Fibroblast of lung (primary cell): ENCODE results near the gene NCSTN.

Source experiments
- EZH2 ChIP-seq: IDR thresholded peaks from 2 replicates; pipeline ENCODE4 v1.5.1; 2012; ENCODE audit warnings: low read length, control low read depth, mild to moderate bottlenecking; ENCODE audit errors: missing control alignments
- TF ChIP-seq, protein P1 (sequence below), 2 donors: IDR thresholded peaks in 1 of 2; conservative IDR thresholded peaks in 1 of 2; 1 replicate in 1 of 2; 2 replicates in 1 of 2; pipeline ENCODE4 v1.5.1; 2011 to 2012; ENCODE audit warnings: low read length in 2 of 2, control low read depth in 1 of 2, inconsistent platforms in 1 of 2, low read depth in 1 of 2, mild to moderate bottlenecking in 1 of 2

DNA sequence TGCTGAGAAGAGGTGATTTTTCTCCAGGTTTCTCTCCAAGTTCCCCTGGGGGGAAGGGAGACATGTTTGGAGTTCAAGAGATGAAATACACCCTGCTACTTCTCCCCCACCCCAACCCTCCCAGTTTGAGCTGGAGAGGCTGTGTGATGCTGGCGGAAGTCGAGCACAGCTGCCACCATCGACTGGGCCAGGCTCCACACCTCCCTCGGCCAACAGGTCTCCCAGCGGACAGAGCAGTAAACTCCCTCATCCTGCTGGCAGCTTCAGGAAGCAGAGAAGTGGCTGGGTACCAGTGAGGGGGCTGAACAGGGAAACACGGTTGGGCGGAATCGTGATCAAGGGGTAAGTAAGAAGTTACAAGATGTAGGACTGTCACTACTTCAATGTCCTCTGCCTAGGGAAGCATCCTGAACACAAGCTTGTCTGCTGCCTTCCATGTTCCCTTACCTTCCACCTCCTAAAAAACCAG is 17.1 kb downstream of the NCSTN start:
- TF ChIP-seq, protein P1, sequence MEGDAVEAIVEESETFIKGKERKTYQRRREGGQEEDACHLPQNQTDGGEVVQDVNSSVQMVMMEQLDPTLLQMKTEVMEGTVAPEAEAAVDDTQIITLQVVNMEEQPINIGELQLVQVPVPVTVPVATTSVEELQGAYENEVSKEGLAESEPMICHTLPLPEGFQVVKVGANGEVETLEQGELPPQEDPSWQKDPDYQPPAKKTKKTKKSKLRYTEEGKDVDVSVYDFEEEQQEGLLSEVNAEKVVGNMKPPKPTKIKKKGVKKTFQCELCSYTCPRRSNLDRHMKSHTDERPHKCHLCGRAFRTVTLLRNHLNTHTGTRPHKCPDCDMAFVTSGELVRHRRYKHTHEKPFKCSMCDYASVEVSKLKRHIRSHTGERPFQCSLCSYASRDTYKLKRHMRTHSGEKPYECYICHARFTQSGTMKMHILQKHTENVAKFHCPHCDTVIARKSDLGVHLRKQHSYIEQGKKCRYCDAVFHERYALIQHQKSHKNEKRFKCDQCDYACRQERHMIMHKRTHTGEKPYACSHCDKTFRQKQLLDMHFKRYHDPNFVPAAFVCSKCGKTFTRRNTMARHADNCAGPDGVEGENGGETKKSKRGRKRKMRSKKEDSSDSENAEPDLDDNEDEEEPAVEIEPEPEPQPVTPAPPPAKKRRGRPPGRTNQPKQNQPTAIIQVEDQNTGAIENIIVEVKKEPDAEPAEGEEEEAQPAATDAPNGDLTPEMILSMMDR (conservative IDR thresholded peaks at IDR 0.05 in 1 of 2, IDR thresholded peaks at IDR 0.05 in 1 of 2; ENCODE audit: low read depth in 1 of 2, low read length in 2 of 2): no peak
- no peak for TF ChIP-seq EZH2
